Lower leg skin (tissue), 3 donors: Measurements from ENCODE around the gene TMEM117.

Experiments used
- CTCF ChIP-seq, 3 donors: fragments of 450-650 bp; IDR thresholded peaks; one replicate each; pipeline ENCODE4 v1.5.1; 2016; ENCODE audit warnings: antibody characterized with exemption in 3 of 3, mild to moderate bottlenecking in 3 of 3, moderate library complexity in 2 of 3
- POLR2A ChIP-seq, 2 donors: fragments of 450-650 bp; IDR thresholded peaks; one replicate each; pipeline ENCODE4 v1.6.1; 2016 to 2017; ENCODE audit warnings: antibody characterized with exemption in 2 of 2, mild to moderate bottlenecking in 1 of 2, moderate library complexity in 1 of 2

GRCh38 chr12:44117337-44117736 is 281.5 kb downstream of the TMEM117 start:
- TF ChIP-seq CTCF (IDR thresholded peaks at IDR 0.05) (no peak), POLR2A (IDR thresholded peaks at IDR 0.05) (no peak)
